B cell (primary cell): Measurements from ENCODE around the gene COL2A1.

Experiments
- EZH2 ChIP-seq: IDR thresholded peaks from 2 replicates; pipeline ENCODE4 v1.6.1; 2012; ENCODE audit warnings: borderline replicate concordance, low read depth, mild to moderate bottlenecking, moderate library complexity, low read length; ENCODE audit not compliant: insufficient read depth, poor library complexity, severe bottlenecking
- TF ChIP-seq, protein P1 (sequence below): fragments of 200-600 bp; IDR thresholded peaks from one replicate; pipeline ENCODE4 v1.8.0; 2022; ENCODE audit warnings: antibody characterized with exemption, mild to moderate bottlenecking

- TF ChIP-seq, protein P1, sequence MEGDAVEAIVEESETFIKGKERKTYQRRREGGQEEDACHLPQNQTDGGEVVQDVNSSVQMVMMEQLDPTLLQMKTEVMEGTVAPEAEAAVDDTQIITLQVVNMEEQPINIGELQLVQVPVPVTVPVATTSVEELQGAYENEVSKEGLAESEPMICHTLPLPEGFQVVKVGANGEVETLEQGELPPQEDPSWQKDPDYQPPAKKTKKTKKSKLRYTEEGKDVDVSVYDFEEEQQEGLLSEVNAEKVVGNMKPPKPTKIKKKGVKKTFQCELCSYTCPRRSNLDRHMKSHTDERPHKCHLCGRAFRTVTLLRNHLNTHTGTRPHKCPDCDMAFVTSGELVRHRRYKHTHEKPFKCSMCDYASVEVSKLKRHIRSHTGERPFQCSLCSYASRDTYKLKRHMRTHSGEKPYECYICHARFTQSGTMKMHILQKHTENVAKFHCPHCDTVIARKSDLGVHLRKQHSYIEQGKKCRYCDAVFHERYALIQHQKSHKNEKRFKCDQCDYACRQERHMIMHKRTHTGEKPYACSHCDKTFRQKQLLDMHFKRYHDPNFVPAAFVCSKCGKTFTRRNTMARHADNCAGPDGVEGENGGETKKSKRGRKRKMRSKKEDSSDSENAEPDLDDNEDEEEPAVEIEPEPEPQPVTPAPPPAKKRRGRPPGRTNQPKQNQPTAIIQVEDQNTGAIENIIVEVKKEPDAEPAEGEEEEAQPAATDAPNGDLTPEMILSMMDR = no peak
- no peak for TF ChIP-seq EZH2
These were observed 56.9 kb downstream of the COL2A1 start for GRCh38 chr12:47947341-47947740.
